22Rv1 (cell line): ENCODE results near the gene DNAJB9.

ENCODE experiments used
- H3K27ac ChIP-seq: fragments of 450-650 bp; 2 replicates; pipeline ENCODE4 v1.5.1; 2017
- CTCF ChIP-seq: fragments of 450-650 bp; IDR thresholded peaks from 2 replicates; pipeline ENCODE4 v1.5.1; 2017; ENCODE audit warnings: mild to moderate bottlenecking
- ZFX ChIP-seq: fragments of 450-650 bp; IDR thresholded peaks from 2 replicates; pipeline ENCODE4 v1.6.1; 2017; ENCODE audit warnings: antibody characterized with exemption, borderline replicate concordance

The DNAJB9 gene

GRCh38 chr7:108598914-108599580, 29.4 kb downstream of the DNAJB9 start:
- TF ChIP-seq CTCF, result no peak
- no peak for TF ChIP-seq ZFX
- no peak overlapping the region for H3K27ac ChIP-seq

GRCh38 chr7:108600399-108600798, 30.7 kb downstream of the DNAJB9 start:
- TF ChIP-seq CTCF (no peak), ZFX (no peak)
- no peak overlapping the region for H3K27ac ChIP-seq

DNA sequence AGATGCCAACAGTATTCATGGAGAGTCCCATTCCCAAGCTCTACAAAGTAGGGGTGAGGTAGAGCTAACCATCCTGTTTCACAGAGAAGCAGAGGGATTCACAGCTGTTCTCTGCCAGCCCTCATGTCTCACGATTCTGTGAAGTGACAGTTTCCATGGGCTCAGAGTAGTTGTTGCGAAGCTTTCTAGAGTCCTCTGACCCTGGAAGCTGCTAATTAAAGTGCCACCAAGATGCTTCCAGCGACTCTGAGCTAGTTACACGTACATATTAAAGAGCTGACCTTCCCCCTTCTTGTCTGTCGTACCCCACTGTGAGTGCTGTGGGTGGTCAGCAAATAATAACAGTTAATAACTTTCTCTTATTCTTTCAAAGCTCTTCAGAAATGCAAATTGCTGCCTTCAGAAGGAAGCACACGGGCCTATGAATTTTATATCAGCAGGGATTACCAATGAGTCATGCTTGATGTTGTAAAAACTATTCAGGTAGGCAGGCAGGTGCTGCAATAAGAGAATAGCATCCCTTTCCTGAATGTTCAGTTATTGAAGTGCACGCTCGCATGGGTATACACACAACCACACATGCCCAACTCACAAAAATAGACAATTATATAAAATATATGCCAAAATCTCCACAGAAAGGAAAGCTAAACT, 34.1 kb downstream of the DNAJB9 start:
- H3K27ac ChIP-seq, result no peak overlapping the region
- TF ChIP-seq CTCF (no peak), ZFX (no peak)

- H3K27ac ChIP-seq, result no peak overlapping the region
- TF ChIP-seq ZFX (no peak), CTCF (no peak)
Observed at GRCh38 chr7:108604307-108605077, 34.8 kb downstream of the DNAJB9 start.

GRCh38 chr7:108605559-108606201, 36.0 kb downstream of the DNAJB9 start:
- H3K27ac ChIP-seq, result no peak overlapping the region
- TF ChIP-seq CTCF (no peak), ZFX (no peak)

DNA sequence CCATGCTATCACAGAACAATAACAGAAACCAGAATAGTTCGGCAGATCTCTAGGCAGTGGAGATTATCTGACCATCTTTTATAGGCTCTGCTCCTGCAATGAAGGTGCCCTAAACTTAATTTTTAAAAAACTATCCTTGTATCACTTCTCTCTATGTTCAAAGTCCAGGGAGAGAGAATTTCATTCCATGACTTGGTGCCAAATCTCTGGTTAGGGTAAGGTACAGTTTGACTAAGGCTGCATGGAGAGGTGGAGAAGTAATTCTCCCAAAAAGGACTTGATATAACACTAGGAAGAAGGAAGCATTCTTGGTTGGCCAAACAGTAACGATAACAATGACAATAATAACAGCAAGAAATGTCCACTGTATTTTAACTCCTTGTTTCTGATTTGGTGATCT, 40.0 kb downstream of the DNAJB9 start:
- H3K27ac ChIP-seq, result no peak overlapping the region

More for the DNA sequence above, 40.0 kb downstream of the DNAJB9 start:
- TF ChIP-seq CTCF (no peak), ZFX (no peak)
